ENCODE measurements around the gene ZNF672.
A peak's percentile ranks its signal among the peaks of the same experiment; 100 is the strongest.

The ZNF672 gene

GRCh38 chr1:248814351-248814750 is 23.7 kb upstream of the ZNF672 start:
- Histone ChIP-seq H3K27ac (no peak overlapping the region), H3K4me3 (no peak overlapping the region)
- TF ChIP-seq CTCF (IDR thresholded peaks at IDR 0.05): no peak
- DNase-seq (ENCODE audit: low spot score): no peak

GRCh38 chr1:248815407-248816034 is 22.5 kb upstream of the ZNF672 start:
- Histone ChIP-seq H3K27ac (no peak overlapping the region), H3K4me3 (no peak overlapping the region)
- TF ChIP-seq CTCF (IDR thresholded peaks at IDR 0.05): no peak
- DNase-seq (ENCODE audit: low spot score): no peak

- Histone ChIP-seq H3K4me3 (no peak overlapping the region), H3K27ac (no peak overlapping the region)
- TF ChIP-seq CTCF (IDR thresholded peaks at IDR 0.05): no peak
- DNase-seq (ENCODE audit: low spot score): no peak
Measured at GRCh38 chr1:248816042-248816851, 21.8 kb upstream of the ZNF672 start.

GRCh38 chr1:248817065-248817464 is 21.0 kb upstream of the ZNF672 start:
- no peak for TF ChIP-seq CTCF (IDR thresholded peaks at IDR 0.05)
- DNase-seq (ENCODE audit: low spot score): no peak
- no peak overlapping the region for H3K27ac ChIP-seq
- no peak overlapping the region for H3K4me3 ChIP-seq

- peak; percentile 52 for DNase-seq (ENCODE audit: low spot score)
- TF ChIP-seq CTCF (IDR thresholded peaks at IDR 0.05): no peak
- Histone ChIP-seq H3K27ac (no peak overlapping the region), H3K4me3 (no peak overlapping the region)
Measured at GRCh38 chr1:248818505-248819374, 19.3 kb upstream of the ZNF672 start.

- Histone ChIP-seq H3K4me3 (no peak overlapping the region), H3K27ac (no peak overlapping the region)
- peak; percentile 64 for DNase-seq (ENCODE audit: low spot score)
- no peak for TF ChIP-seq CTCF (IDR thresholded peaks at IDR 0.05)
Measured at GRCh38 chr1:248820041-248820585, 17.9 kb upstream of the ZNF672 start.
